Effector CD4-positive, alpha-beta T cell (primary cell): ENCODE measurements around the gene CEP72.
"Not testable (repeated sequence)": the region's sequence is repeated elsewhere in the genome, so short reads cannot be mapped to it uniquely, and the experiment has no call there.

Source experiments
- DNase-seq: peaks from one replicate; pipeline ENCODE4 v3.0.0-alpha.2; 2020

CEP72 gene

GRCh38 chr5:618450-618849, 6.3 kb downstream of the CEP72 start:
- no peak for DNase-seq

DNA sequence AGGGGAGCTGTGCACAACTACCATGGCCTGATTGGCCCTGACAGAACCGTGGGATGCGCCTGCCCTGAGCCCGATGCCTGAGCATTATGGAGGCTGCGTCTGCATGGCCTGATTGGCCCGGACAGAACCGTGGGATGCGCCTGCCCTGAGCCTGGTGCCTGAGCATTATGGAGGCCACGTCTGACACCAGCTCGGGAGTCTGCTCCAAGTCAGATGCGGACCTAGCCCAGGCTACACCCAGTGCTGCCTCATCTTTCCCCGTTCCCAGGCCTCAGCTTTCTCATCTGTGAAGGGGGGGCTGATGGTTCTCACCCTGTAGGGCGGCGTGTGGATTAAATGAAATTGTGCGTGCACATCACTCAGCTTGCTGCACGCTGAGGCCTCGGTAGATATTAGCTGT, 7.3 kb downstream of the CEP72 start:
- DNase-seq: no peak

GRCh38 chr5:620152-620551, 8.0 kb downstream of the CEP72 start:
- DNase-seq: no peak

GRCh38 chr5:620586-621180, 8.5 kb downstream of the CEP72 start:
- no peak for DNase-seq

DNA sequence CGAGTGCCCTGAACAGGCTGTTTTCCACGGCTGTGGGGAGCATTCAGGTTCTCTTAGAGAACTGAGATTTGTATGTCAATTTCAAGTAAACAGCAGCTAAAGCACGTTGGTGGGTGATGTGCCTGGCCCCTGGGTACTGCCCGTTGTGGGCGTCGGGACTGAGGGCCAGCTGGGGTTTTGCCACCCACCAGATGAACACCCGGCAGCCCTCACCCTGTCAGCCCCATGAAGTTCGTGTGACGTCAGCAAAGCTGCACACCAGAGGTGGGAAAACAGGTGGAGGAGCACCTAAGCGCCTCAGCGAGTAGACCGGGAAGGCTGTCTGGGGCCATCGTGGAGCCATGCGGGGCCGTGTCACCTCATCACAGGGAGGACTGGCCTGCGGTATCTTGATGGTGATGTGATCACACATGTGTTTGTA, 9.2 kb downstream of the CEP72 start:
- no peak for DNase-seq

DNA sequence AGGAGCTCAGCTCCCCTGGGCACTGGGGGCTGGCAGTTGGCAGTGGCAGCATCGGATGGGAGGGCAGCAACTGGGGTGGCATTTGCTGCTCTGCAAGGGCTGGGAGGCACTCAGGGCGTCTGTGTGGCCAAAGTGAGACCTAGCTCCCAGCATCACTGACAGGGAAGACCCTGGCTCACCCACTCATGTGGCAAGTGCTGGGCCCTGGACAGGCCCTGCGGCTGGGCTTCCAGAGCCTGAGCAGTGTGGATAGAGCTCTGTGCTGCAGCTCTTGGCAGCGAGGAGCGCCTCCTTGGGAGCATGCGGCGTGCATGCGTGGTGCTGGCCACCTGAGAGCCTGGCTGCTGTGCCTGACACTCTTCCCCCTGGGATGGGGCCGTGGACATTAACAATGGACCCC, 10.2 kb downstream of the CEP72 start:
- no peak for DNase-seq

DNA sequence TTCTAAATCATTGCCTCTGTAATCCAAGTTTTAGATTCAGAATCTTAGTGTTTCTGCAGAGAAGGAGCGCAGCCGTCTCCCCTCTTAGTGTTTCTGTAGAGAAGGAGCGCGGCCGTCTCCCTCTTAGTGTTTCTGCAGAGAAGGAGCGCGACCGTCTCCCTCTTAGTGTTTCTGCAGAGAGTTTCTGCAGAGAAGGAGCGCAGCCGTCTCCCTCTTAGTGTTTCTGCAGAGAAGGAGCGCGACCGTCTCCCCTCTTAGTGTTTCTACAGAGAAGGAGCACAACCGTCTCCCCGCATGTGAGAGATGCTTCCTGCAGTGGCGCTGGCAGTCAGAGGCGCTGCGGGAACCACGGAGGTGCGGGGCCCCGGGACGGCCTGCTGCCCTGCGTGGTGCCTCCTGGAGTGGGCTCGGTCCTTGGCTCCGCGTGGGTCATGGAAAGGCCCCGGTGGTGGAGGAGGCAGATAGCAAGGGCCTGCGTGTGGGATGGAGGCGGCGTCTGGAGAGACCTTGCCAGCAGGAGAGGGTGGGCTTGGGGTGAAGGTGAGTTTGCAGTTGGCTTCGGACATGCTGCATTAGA, 10.9 kb downstream of the CEP72 start:
- no peak for DNase-seq

GRCh38 chr5:623531-623930, 11.4 kb downstream of the CEP72 start:
- no peak for DNase-seq

- no peak for DNase-seq
Observed at GRCh38 chr5:624118-624950, 12.2 kb downstream of the CEP72 start.

GRCh38 chr5:624951-625230, 12.8 kb downstream of the CEP72 start:
- no peak for DNase-seq

- DNase-seq: no peak
Observed at GRCh38 chr5:625516-625915, 13.4 kb downstream of the CEP72 start.

- DNase-seq: no peak
Observed at GRCh38 chr5:626850-627249, 14.7 kb downstream of the CEP72 start.

- no peak for DNase-seq
Observed at GRCh38 chr5:627840-628239, 15.7 kb downstream of the CEP72 start.

- not testable (repeated sequence) for DNase-seq
Observed at GRCh38 chr5:628351-629205, 16.4 kb downstream of the CEP72 start.

DNA sequence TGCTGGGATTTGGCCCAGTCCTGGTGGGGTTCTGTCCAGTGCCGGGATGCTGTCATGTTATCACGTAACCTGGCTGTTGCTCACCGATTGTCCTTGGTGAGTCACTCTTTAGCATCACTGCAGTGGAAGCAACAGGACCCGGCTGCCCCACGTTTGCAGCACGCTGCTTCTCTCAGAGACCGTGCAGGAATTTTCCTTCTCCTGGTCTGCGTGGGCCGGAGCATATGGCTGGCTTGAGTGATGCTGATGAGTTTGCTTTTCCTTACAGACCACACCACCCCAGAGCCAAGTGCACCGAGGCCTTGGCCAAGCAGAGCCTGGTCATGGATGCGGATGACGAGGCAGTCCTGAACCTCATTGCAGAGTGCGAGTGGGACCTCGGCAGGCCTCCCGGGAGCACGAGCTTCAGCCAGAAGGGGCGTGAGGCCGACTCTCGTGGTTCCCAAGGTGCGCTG, 21.4 kb downstream of the CEP72 start:
- no peak for DNase-seq

DNA sequence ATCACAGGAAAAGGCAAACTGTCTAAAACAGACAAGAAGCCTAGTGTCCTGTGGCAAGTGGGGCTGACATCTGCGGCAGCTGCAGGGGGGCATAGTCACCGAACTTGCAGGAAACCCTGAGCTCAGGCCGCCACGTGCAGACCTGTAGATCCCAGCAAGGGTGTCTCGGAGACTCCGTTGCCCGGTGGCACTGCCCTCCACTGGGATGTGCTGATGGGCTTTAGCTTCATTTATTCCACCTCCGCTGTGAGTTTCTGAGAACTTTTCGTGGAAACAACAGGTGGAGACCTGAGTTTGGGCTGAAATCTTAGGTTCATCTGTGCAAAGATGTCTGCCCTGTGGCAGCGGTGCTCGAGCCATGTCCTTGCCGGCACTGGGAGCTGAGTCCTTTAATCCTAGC, 22.1 kb downstream of the CEP72 start:
- no peak for DNase-seq

DNA sequence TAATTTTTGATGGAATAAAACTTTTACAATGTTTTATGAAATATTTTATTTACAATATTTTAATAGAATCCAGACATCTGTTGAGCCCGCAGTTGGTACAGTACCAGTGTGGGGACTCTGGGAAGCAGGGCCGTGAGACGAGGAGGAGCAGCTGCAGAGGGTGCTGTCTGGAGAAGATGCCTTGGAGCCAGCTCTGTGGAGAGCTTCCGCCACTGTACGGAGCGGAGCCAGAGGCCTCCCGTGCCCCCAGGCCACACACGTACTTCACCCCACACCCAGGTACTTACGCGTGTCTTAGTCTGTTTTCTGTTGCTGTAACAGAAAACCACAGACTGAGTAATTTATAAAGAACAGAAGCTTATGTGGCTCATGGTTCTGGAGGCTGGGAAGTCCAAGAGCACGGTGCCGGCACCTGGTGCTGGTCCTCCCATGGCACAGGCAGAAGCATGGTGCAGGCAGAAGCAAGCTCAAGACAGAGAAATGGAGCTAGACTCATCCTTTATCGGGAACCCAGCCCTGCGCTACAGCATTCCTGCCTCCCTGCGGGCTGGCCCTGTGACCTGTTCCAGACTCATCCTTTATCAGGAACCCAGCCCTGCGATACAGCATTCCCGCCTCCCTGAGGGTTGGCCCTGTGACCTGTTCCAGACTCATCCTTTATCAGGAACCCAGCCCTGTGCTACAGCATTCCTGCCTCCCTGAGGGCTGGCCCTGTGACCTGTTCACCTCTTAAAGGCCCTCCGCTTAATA, 23.3 kb downstream of the CEP72 start:
- DNase-seq: no peak

GRCh38 chr5:636951-637350, 24.8 kb downstream of the CEP72 start:
- DNase-seq: no peak

GRCh38 chr5:637581-638450, 25.7 kb downstream of the CEP72 start:
- no peak for DNase-seq

- DNase-seq: no peak
Observed at GRCh38 chr5:638501-639252, 26.5 kb downstream of the CEP72 start.

GRCh38 chr5:639253-639530, 27.1 kb downstream of the CEP72 start:
- DNase-seq: no peak
